Heart right ventricle (tissue), 16 donors: Measurements from ENCODE around the gene ATF6B. TPM values are rescaled to one million over a fixed set of nuclear protein-coding genes. Genes with fewer than 3 reads are reported as not detected.

ENCODE experiments used
- ATAC-seq, 8 donors: fragments of 200-7000 bp; cut with Tn5 transposase; one replicate each; pipeline ENCODE4 v1.9.1; 2020; ENCODE audit warnings: mild to moderate bottlenecking in 8 of 8, moderate library complexity in 8 of 8, moderate number of reproducible peaks in 1 of 8
- DNase-seq, 2 donors: peaks; one replicate each; pipeline ENCODE4 v3.0.0-alpha.2; 2020
- H3K27ac ChIP-seq, 10 donors: fragments of 200-600 bp; sonication (generic) in 2 of 10; one replicate each; pipeline versions ENCODE4 v1.5.0 to v1.8.0; 2020 to 2022; ENCODE audit warnings: mild to moderate bottlenecking in 3 of 10
- H3K27me3 ChIP-seq, 7 donors: fragments of 200-600 bp; one replicate each; pipeline ENCODE4 v1.8.0; 2021 to 2022; ENCODE audit warnings: mild to moderate bottlenecking in 2 of 7
- H3K36me3 ChIP-seq, 9 donors: fragments of 200-600 bp; sonication (generic) in 1 of 9; one replicate each; pipeline versions ENCODE4 v1.5.0 to v1.8.0; 2020 to 2022; ENCODE audit warnings: mild to moderate bottlenecking in 2 of 9
- H3K4me1 ChIP-seq, 9 donors: fragments of 200-600 bp; sonication (generic) in 1 of 9; one replicate each; pipeline versions ENCODE4 v1.5.0 to v1.8.0; 2020 to 2022; ENCODE audit warnings: mild to moderate bottlenecking in 4 of 9
- H3K4me3 ChIP-seq, 10 donors: fragments of 200-600 bp; sonication (generic) in 2 of 10; one replicate each; pipeline versions ENCODE4 v1.5.0 to v1.8.0; 2020 to 2022; ENCODE audit warnings: mild to moderate bottlenecking in 7 of 10, moderate library complexity in 2 of 10
- H3K9me3 ChIP-seq, 11 donors: fragments of 200-600 bp in 10 of 11; sonication (generic) in 2 of 11; one replicate each; pipeline versions ENCODE4 v1.5.0 to v1.8.0; 2013 to 2022; ENCODE audit warnings: mild to moderate bottlenecking in 2 of 11, control low read depth in 1 of 11, moderate library complexity in 1 of 11
- WGBS, 2 donors: extraction: QIAGEN DNeasy Blood & Tissue Kit; methylation state at CpG; one replicate each; pipeline ENCODE4 v1.1.7; 2013; ENCODE audit warnings: inconsistent platforms in 1 of 2; 5-methylcytosine and 5-hydroxymethylcytosine counted together
- intact Hi-C, 10 donors: fragments of 100-400 bp; cut with DNase I; formaldehyde crosslinking; loops; one replicate each; pipeline versions ENCODE4 v1.11.1 to v1.14.2; 2022
- polyA plus RNA-seq, 2 donors: library from polyadenylated mRNA; stranded (reverse); fragments of 200-250 nt; gene quantifications; one replicate each; pipeline ENCODE4 v1.2.3, GENCODE V29; 2013
- total RNA-seq, 10 donors: library from RNA; stranded (reverse); fragmentation: NEBNext Ultra II Directional in 3 of 10; extraction: Animal tissue kit (Norgen Biotek cat#: 25700) in 3 of 10; gene quantifications; one replicate each; pipeline versions ENCODE4 v1.2.1 to v1.2.4, GENCODE V29; 2021 to 2023
- TF ChIP-seq, protein P1 (sequence below), 9 donors: fragments of 200-600 bp; sonication (generic) in 2 of 9; IDR thresholded peaks; one replicate each; pipeline versions ENCODE4 v1.5.0 to v1.8.0; 2021 to 2022; ENCODE audit warnings: antibody characterized with exemption in 9 of 9, mild to moderate bottlenecking in 5 of 9, moderate library complexity in 1 of 9
- donor health status: Arrhythmogenic right ventricular cardiomyopathy.
- donor health status: ischemic (EF 13 %, LVEDD 7.1; RV severe dilation, severe dysfunction).
- donor health status: healthy with polysubstance abuse.
- donor health status: DM: no; HTN: yes; CAD: no.
- donor health status: DM: no; HTN: no; CAD: no.
- donor health status: ischemic (EF 25% LVEDD 6.9; RV normal size, moderate dysfunction).
- donor health status: ischemic (EF 25% LVEDD 5.7; RV mildly dilated, moderate dysfunction).
- donor health status: healthy.
- donor health status: DM: yes; HTN: yes; CAD: no.
- donor health status: Ischemic cardiomyopathy.
- donor health status: ischemic (EF 35%, LVEDD 5.7; RV mildly dilated, moderate dysfunction).
- donor health status: nonischemic (EF 11% LVEDD 7.7; RV severe dilation, severe dysfunction).
- donor health status: DM: yes; HTN: yes; CAD: no.
- donor health status: PGD.
- donor health status: ischemic (EF 29% LVEDD 5.4; RV normal size, mild dysfunction).
- donor health status: nonischemic (EF 23%, LVEDD 6.1; RV moderate dilation, normal function).

Gene ATF6B
- total and polyA plus RNA-seq, 12 donors, result 20.1 to 47.0 (median 29.4) TPM

DNA sequence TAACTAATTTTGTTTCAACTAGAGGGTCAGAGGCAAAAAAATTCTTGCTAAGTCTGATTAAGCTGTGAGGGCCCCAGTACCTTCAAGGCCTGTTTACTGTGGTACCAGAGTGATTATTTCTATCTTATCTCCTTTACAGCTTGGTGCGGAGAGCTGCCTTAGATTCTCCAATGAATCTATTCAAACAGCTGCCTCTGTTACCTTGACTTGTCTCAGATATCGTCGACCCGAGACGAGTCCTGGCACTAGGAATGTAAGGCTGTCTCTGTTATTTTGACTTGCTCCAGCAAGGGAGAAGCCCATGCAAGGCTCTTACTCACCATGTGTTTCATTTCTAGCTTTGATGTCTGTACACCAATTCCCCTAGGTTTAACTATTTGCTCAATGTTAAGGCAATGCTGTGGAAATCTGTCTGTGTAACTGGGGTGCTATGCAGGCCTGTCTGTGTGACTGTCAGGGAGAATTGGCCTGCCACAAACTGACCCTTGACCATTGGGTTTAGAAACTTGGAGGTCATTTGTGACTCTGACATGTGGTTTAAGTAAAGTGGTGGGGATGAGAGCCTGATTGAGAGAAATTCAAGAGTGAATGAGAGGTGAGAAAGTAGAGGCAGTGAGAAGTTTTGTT, 12.5 kb upstream of the ATF6B start:
- intact Hi-C loops, result no loop called here
- H3K36me3 ChIP-seq, result no peaks in the 10 kb centered on the region

DNA sequence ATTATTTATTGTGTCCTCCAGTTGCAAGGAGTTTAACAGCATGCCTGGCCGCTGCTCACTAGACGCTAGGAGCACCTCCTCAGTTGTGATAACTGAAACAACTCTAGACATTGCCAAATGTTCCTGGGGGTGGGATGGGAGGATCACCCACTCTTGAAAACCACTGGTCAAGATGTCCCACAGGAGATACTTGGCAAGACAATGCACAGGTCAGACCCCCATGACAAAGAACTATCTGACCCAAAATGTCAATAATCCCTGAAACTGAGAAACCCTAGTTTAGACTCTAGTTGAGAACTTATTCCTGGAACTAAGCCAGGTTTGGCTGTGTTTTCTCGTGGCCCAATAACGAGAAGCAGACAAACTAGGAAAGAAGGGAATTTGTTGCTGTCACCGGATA, 11.5 kb upstream of the ATF6B start:
- TF ChIP-seq, protein P1, sequence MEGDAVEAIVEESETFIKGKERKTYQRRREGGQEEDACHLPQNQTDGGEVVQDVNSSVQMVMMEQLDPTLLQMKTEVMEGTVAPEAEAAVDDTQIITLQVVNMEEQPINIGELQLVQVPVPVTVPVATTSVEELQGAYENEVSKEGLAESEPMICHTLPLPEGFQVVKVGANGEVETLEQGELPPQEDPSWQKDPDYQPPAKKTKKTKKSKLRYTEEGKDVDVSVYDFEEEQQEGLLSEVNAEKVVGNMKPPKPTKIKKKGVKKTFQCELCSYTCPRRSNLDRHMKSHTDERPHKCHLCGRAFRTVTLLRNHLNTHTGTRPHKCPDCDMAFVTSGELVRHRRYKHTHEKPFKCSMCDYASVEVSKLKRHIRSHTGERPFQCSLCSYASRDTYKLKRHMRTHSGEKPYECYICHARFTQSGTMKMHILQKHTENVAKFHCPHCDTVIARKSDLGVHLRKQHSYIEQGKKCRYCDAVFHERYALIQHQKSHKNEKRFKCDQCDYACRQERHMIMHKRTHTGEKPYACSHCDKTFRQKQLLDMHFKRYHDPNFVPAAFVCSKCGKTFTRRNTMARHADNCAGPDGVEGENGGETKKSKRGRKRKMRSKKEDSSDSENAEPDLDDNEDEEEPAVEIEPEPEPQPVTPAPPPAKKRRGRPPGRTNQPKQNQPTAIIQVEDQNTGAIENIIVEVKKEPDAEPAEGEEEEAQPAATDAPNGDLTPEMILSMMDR (IDR thresholded peaks at IDR 0.05), result no peak
- Histone ChIP-seq H3K27me3 (no peaks in the 10 kb centered on the region), H3K36me3 (no peaks in the 10 kb centered on the region), H3K9me3 (no peaks in the 10 kb centered on the region), H3K4me1 (no peaks in the 10 kb centered on the region), H3K4me3 (no peak overlapping the region), H3K27ac (no peak overlapping the region)
- 55 to 67% methylated on average over 5 of the region's 5 CpGs for WGBS, 2 donors
- no peak for ATAC-seq
- no peak for DNase-seq
- intact Hi-C loops, result no loop called here

More for the DNA sequence above, 12.5 kb upstream of the ATF6B start:
- TF ChIP-seq, protein P1 (IDR thresholded peaks at IDR 0.05), result no peak
- no peaks in the 10 kb centered on the region for H3K27me3 ChIP-seq
- DNase-seq (no peak), ATAC-seq (no peak)
- H3K4me1 ChIP-seq, result no peaks in the 10 kb centered on the region
- H3K4me3 ChIP-seq, result no peak overlapping the region
- no peaks in the 10 kb centered on the region for H3K9me3 ChIP-seq
- H3K27ac ChIP-seq, result no peak overlapping the region
- WGBS, 2 donors, result 47% methylated on average over 5 of the region's 5 CpGs

DNA sequence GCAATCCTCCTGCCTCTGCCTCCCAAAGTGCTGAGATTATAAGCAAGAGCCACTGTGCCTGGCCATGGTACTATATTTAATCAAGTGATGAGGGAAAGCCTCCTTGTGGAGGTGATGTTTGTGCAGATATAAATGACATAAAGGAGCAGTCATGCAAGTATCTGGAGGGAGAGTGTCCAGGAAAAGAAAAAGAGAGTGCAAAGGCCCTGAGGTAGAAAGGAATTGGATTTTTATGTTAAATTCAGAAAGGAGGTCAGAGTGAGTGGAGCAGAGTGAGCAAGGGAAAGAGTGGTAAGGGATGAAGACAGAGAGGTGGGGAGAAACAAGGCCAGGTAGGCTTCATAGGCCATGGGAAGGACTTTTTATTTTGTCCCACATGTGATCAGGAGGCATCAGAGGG, 9.4 kb upstream of the ATF6B start:
- peaks cover 0 to 7% (median 0%) of the 10 kb centered on the region in 7 donors for H3K27me3 ChIP-seq
- TF ChIP-seq, protein P1 (IDR thresholded peaks at IDR 0.05), result no peak
- H3K36me3 ChIP-seq, result no peaks in the 10 kb centered on the region
- DNase-seq (no peak), ATAC-seq (no peak)
- no peak overlapping the region for H3K4me3 ChIP-seq
- no peaks in the 10 kb centered on the region for H3K4me1 ChIP-seq
- intact Hi-C loops, result no loop called here
- H3K9me3 ChIP-seq, result no peaks in the 10 kb centered on the region
- no peak overlapping the region for H3K27ac ChIP-seq

DNA sequence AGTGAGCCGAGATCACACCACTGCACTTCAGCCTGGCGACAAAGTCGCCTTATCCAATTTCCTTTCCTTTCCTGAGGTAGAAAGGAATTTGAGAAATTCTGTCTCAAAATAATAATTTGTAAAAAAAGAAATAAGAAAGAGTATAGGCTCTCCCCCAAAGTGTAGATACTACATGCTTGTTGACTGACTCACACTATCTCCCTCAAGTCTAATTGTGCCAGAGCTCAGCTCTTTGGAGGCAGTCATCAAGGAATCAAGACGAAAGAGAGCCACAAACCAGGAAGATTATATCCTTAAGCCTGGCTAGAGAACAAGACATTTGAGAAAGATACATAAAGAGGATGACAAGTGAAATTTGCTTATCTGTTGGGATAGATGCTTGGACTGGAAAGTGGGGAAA, 5.7 kb upstream of the ATF6B start:
- Histone ChIP-seq H3K9me3 (no peaks in the 10 kb centered on the region), H3K4me3 (no peak overlapping the region), H3K36me3 (no peaks in the 10 kb centered on the region), H3K27ac (no peak overlapping the region), H3K27me3 (peaks cover 0 to 7% (median 0%) of the 10 kb centered on the region in 7 donors), H3K4me1 (peaks cover 9 to 15% (median 14%) of the 10 kb centered on the region in 9 donors)
- ATAC-seq (no peak), DNase-seq (no peak)
- 67 to 76% methylated on average over 4 of the region's 4 CpGs for WGBS, 2 donors
- TF ChIP-seq, protein P1 (IDR thresholded peaks at IDR 0.05), result no peak
- intact Hi-C loops, result loop anchor here in 1 of 10 donors (2.0 kb wide), 1 partner anchor 1067 kb away; the partner anchor contains the start of genes RXRB and SLC39A7
